Measurements from ENCODE around the gene ZBTB8B. TPM values are rescaled to one million over a fixed set of nuclear protein-coding genes. Genes with fewer than 3 reads are reported as not detected.
"Not testable (repeated sequence)": the region's sequence is repeated elsewhere in the genome, so short reads cannot be mapped to it uniquely, and the experiment has no call there.

ZBTB8B gene
- 0.57 TPM for total RNA-seq

DNA sequence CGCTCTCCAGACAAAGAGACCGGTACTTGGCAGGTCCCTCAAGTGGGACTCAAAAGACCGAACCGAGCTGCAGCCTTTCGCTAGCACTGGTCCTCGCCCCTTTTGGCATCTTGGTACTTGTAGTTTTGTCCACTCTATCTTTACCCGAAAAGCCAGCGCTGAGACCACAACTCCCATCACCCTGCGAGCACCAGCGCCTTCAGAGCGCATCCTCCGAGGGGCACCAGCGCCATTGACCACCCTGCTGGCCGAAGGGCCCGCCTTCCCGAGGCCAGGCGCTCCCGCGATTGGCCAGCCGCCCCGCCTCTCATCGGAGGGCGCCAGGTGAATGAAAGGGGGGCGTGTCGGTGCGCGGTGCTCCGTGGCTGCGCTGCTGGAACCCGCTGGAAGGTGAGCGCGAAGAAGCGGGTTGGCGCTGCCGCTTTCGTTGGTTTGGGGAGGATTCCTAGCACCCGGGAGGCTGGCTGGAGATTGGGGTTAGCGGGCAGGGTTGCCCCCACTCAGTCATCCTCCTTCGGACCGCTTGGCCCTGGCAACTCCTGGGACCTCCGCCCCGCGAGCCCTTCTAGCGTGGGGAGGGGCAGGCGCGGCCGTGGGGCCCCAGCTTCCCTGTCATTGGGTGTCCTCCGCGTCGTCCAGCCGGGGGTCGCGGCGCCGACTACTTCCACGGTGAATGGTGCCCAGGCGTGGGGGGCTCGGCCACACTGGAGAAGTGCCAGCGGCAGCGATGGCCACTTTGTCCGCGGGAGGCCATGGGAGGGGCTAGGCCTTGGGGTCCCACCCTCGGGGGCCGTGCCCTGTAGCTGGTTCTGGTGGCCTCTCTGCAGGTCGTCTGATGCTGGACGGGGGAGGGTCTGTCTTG is at the start of gene ZBTB8B:
Gene ZBTB8B (plus strand): TSS at position 357 of the 862 bp plus-strand sequence. CDS start 5,553 bp downstream, outside the sequence.
- peak; percentile 81 for DNase-seq (ENCODE audit: low spot score)

DNA sequence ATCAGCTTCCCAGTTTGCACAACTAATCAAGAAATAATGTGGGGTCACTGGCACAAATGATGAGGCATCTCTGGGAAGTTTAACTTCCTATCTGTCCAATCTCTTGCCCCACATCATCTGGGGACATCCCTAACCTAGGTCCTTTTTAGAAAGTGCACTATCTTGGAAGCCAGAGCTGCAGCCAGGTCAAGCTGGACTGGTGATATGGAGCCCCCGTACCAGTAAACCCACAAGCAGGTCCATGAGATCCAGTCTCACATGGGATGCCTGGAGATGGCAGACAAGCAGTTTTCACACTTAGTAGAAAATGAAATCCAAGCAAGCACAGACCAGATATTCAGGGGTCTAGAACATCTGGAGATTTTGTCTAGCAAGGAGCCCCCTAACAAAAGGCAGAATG is 43.1 kb upstream of the ZBTB8B start:
- no peak for DNase-seq (ENCODE audit: low spot score)

DNA sequence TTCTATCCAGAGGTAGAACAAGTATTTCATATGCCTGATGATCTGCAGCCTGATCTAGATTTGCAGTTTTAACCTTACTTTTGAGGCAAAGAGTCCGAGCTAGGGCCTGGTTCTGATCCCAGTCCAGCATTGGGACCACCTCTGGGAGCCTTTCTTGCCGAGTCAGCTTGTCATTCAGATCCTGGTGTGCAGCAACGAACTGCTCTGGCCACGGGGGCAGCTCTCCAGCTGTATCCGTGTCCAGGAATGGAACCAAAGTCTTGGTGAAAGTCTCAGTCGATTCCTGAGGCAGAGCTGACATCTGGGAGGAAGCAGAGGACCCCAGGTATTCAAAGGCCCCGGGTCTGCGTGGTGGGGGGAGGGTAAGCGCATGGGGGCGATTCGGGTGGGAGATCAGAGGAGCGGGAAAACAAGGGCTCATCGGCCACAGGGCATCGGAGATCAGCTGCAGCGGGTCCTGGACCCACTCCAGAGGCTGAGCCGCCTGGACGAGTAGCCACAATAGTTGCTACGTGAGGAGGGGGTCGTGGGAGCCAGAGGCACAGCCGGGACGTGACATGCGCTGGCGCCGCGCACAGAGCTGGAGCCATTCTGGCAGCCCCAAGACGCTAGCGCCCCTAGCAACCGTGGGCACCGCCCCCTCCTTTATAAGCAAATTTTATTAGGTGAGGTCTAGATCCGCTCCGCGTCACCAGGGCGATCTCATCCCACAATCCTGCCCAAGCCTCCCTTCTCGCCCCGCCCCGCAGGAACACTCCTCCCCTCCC is 38.2 kb upstream of the ZBTB8B start:
- DNase-seq (ENCODE audit: low spot score), result no peak

DNA sequence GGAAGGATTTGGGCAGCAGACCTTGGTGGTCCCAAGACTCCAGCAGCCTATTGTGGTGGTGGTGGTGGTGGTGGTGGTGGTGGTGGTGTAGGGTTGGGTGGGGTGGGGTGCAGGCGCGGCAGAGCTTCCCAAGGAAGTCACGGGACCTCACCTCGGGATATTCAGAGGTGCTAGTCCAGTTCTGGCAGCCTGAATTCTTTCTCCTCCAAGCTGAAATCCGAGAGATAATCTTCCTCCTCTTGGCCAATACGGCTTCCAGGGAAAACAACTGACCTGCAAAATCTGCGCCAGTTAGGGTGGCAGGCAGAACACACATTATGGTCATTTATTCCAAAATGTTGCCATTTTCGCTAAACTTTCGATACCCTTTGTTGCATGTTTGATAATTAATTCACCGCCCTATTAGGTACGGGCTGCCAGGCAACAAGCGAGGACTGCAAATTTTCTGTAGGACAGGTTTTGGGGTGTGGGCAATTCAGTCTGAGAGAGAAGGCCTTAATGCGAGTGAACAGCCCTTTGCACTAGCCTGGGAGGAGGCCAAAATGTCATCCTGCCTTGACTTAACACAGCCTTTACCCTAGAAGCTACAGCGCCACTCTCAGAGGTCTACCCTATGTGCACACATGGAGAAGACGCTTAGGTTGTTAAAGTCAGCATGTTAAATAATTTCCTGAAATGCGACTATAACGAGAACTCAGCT is 37.5 kb upstream of the ZBTB8B start:
- no peak for DNase-seq (ENCODE audit: low spot score)

DNA sequence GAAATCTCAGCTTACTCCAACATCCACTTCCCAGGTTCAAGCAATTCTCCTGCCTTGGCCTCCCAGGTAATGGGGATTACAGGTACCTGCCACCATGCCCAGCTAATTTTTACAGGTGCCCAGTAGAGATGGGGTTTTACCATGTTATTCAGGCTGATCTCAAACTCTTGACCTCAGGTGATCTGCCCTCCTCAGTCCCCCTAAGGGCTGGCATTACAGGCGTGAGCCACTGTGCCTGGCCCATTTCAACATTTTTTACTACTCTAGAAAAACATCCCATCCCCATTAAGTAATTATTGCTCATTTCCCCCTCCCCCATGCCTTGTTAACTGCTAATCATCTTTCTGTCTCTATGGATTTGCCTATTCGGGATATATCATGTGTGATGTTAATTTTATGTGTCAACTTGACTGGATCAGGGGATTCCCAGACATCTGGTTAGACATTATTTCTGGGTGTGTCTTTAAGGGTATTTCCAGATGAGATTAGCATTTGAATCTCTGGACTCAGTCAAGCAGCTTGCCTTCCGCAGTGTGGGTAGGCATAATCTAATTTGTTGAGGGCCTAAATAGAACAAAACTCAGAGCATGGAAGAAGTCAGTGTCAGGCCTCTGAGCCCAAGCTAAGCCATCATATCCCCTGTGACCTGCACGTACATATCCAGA is 33.0 kb upstream of the ZBTB8B start:
- no peak for DNase-seq (ENCODE audit: low spot score)

DNA sequence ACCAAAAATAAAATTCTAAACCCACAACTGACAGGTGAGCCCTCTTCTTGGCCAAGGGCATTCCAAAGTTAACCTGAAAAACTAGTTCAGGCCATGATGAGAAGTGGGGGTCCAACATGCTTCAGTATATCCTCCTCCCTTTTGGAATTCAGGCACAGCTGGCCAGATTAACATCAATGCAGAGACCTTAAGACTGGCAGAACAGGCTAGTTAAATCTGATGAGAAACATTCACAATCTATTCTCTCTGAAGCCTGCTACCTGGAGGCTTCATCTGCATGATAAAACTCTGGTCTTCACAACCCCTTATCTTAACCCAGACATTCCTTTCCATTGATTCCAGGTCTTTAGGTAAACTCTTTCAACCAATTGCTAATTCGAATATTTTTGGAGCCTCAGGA is 26.7 kb upstream of the ZBTB8B start:
- no peak for DNase-seq (ENCODE audit: low spot score)

DNA sequence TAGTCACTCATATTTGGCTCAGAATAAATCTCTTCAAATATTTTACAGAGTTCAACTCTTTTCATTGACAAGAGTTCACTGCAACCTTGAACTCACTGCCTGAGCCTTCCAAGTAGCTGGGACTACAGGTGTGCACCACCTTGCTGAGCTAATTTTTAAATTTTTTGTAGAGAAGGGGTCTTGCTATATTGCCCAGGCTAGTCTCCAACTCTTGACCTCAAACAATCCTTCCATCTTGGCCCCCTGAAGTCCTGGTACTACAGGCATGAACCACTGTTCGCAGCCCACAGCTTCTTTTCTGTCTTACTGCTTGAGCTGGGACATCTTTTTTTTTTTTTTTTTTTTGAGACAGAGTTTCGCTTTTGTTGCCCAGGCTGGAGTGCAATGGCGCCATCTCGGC is 26.1 kb upstream of the ZBTB8B start:
- DNase-seq (ENCODE audit: low spot score), result not testable (repeated sequence)

DNA sequence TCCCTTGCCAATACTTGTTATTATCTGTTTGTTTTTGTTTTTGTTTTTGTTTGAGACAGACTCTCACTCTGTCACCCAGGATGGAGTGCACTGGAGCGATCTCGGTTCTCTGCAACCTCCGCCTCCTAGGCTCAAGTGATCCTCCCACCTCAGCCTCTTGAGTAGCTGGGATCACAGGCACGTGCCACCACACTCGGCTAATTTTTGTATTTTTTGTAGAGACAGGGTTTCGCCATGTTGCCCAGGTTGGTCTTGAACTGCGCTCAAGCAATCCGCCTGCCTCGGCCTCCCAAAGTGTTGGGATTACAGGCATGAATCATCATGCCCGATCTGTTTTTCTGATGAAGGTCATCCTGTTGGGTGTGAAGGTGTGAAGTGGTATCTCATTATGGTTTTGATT is 23.4 kb upstream of the ZBTB8B start:
- not testable (repeated sequence) for DNase-seq (ENCODE audit: low spot score)

DNA sequence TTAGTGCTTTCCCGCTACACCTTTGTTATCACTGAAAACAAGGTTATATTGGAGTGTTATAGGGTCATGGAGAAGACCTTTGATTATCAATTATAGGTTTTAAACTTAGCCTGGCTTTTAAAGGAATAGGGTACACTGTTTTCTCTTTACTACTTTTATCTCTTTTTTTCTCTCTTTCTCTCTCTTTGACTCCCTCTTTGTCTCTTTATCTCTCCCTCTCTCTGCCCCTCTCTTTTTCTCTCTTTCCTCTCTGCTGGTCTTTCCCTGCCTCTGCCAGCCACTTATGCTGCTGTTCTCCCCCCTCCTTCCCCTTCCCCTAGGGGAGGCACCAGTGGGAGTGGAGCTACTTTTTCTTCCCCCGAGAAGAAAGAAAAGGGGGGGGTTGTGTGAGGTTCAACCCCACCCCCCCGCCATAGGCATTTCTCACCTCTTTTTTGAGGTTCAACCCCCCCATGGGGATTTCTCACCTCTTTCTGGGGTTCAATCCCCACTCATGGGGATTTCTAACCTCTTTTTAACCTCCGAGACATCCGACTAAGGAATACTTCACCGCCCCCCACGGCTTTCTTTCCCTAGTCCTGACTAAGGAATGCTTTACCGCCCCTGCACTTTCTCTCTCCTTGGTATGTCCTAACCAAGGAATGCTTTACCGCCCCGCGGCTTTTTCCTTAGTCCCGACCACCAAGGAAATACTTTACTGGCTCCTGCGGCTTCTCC is 17.2 kb upstream of the ZBTB8B start:
- no peak for DNase-seq (ENCODE audit: low spot score)

DNA sequence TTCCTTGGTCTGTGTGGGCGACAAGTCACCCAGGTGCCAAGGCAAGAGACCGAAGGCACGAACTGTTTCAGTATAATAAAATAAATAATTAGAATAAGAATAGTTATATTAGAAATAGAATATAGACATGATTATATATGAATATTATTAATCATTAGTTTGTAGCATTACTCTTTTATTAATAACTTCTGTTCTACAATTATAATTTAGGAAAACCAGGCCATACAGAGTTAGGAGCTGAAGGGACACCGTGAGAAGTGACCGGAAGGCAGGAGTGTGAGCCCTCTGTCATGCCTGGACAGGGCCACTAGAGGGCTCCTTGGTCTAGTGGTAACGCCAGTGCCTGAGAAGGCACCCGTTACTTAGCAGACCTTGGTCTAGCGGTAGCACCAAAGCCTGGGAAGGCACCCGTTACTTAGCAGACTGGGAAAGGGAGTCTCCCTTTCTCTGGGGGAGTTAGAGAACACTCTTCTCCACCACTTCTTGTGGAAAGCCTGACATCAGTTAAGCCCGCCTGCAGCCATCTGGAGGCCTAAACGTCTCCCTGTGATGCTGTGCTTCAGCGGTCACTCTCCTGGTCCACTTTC is 16.6 kb upstream of the ZBTB8B start:
- peak; percentile 66 for DNase-seq (ENCODE audit: low spot score)

DNA sequence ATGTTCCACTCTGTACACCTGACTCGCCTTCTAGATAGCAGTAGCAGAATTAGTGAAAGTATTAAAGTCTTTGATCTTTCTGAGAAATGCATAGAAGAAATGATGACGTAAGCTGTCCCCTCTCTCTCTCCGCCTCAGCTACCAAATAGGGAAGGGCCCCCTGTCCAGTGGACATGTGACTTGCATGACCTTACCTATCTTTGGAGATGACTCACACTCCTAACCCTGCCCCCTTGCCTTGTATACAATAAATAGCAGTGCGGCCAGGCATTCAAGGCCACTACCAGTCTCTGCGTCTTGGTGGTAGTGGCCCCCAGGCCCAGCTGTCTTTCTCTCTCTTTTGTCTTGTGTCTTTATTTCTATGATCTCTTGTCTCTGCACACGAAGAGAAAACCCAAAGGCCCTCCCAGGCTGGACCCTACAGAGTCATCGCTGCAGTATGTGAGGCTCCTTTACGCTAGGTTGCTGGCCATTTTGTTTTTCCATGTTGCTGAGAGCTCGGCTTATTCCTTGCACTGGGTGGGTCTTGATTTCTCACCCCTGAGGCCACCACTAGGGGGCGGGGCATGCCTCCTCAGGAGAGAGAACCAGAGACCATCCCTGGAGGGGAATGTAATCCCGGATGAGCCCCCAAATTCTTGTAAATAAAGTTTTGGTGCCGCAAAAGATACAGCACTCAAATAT is 16.0 kb upstream of the ZBTB8B start:
- DNase-seq (ENCODE audit: low spot score), result no peak

DNA sequence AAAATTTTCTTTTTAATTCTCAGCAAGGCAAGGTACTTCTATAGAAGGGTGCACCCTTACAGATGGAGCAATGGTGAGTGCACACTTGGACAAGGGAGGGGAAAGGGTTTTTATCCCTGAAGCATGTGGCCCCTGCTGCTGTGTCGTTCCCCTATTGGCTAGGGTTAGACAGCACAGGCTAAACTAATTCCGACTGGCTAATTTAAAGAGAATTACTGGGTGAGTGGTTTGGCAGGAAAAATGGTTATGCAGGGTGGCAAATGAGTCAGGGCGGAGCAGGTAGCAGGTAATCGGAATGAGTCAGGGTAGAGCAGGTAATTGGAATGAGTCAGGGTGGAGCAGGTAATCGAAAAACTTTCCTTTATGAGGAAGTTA is 15.4 kb upstream of the ZBTB8B start:
- DNase-seq (ENCODE audit: low spot score), result not testable (repeated sequence)

DNA sequence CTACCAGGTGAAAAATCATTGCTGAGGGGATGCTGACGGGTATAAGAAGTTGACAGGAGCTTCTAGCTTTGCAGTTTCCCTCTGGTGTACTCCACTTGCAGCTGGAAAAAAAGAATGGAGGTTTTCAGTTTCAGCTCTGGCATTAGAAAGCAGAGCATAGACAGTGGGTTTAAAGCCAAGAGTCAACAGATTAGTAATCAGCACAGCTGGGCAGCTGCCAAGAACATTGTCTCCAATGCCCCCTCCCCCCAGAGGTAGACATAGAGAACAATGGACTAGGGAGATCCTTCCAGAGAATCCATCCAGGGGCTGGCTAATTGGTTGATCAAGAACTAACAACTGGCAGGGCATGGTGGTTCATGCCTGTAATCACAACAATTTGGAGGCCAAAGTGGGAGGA is 10.1 kb upstream of the ZBTB8B start:
- no peak for DNase-seq (ENCODE audit: low spot score)

DNA sequence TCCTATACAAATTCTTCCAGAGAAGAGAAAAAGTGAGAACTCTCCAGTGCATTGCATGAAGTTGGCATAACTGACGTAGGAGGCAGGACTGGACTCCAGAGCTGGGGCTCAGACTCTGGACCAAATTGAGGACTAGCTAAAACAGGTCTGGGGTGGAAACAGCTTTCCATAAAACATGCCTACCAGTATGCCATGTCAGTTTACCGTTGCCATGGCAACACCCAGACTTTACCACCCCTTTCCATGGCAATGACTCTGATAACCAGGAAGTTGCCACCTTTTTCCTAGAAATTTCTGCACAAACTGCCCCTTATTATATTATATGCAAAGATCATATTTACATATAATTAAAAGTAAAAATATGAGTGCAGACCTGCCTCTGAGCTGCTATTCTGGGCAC is 8.9 kb upstream of the ZBTB8B start:
- no peak for DNase-seq (ENCODE audit: low spot score)

DNA sequence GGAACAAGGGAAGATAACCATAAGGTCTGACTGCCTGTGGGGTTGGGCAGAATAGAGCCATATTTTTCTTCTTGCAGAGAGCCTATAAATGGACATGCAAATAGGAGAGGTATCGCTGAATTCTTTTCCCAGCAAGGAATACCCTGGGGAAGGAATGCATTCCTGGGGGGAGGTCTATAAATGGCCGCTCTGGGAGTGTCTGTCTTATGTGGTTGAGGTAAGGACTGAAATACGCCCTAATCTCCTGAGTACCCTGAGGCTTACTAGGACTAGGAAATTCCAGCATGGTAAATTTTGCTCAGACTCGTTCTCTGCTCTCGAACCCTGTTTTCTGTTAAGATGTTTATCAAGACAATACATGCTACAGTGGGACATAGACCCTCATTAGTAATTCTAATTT is 6.1 kb upstream of the ZBTB8B start:
- DNase-seq (ENCODE audit: low spot score), result not testable (repeated sequence)

DNA sequence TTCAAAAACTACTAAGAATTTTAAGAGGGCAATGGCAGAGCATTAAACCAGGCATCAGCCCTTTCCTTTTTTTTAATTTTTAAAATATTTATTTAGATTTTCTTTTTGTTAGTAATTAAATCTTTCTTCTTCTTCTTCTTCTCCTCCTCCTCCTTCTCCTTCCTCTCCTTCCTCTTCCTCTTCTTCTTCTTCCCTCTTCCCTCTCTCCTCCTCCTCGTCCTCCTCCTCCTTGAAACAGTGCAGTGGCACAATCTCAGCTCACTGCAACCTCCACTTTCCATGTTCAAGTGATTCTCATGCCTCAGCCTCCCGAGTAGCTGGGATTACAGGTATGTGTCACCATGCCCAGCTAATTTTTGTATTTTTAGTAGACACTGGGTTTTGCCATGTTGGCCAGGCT is 1.9 kb upstream of the ZBTB8B start:
- DNase-seq (ENCODE audit: low spot score), result not testable (repeated sequence)

DNA sequence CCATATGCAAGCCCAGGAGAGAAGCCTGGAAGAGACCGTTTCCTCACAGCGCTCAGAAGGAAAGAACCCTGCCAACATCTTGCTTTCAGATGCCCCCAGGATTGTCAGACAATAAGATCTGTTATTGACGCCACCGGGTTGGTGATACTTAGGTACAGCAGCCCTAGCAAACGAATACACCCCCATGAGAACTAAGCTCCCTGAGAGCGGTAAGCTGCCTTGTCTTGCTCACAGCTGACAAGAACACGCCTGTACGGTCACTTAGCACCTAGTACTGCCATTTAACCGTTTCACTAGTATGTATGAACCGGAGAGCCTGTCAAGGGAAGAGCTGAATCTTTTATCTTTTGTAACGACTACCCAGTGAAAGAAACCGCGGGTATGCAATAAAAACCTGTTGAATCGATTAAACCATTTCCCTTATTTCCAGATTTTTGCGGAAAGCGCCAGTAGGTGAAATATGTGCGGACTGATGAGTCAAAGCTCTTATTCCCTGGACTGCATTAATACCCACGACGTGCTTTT is 619 bp upstream of the ZBTB8B start:
- no peak for DNase-seq (ENCODE audit: low spot score)

DNA sequence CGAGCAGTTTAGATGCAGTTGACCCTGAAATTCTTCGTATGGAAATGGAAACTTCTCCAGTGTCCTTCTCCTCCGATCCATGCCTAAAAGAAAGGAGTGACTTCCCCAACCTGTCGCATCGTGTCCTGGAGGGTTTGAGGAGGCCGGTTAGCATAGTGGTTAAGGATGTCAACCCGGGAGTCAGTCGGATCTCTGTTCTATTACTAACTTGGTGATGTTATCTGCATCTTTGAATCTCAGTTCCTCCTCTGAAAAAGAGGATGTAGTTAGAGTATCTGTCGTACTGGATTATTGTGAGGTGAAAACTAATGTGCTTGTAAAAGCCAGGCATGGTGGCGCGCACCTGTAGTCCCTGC is 684 bp downstream of the ZBTB8B start:
- no peak for DNase-seq (ENCODE audit: low spot score)

DNA sequence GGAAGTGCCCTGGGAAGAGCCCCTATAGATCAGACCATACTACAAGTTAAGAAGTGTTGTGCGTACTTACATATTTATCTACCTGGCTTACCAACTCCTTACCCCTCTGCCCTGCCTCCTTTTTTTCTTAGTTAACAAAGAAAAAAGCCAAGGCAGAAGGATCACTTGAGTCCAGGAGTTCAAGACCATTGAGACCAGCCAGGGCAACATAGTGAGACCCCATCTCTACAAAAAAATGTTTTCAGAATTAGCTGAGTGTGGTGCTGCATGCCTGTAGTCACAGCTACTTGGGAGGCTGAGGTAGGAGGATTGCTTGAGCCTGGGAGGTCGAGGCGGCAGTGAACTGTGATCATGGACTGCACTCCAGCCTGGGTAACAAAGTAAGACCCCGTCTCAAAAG is 1.9 kb downstream of the ZBTB8B start:
- no peak for DNase-seq (ENCODE audit: low spot score)

DNA sequence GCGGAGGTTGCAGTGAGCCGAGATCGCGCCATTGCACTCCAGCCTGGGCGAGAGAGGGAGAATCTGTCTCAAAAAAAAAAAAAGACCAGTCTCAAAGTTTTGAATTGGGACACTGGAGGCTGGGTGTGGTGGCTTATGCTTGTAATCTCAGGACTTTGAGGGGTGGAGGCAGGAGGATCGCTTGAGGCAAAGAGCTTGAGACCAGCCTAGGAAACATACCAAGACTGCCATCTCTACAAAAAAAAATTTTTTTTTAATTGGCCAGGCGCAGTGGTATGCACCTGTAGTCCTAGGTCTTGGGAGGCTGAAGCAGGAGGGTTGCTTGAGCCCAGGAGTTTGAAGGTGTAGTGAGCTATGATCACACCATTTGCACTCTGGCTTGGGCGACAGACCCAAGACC is 3.9 kb downstream of the ZBTB8B start:
- DNase-seq (ENCODE audit: low spot score), result no peak

Measured in ureter (tissue), 1 donor.